ENCODE measurements around the gene BATF3. TPM values are rescaled to one million over a fixed set of nuclear protein-coding genes. Genes with fewer than 3 reads are reported as not detected.
A peak's percentile ranks its signal among the peaks of the same experiment; 100 is the strongest.

BATF3 gene
- total and polyA plus RNA-seq, 9 of the 15 experiments (the other 6 are each of a cell fraction or from before 2014, with no cell fraction given), result 0.40 to 3.8 (median 2.0) TPM

GRCh38 chr1:212683357-212683722, 16.3 kb downstream of the BATF3 start (continued):
- TF ChIP-seq MAX (CRISPR knock-in tag; IDR thresholded peaks at IDR 0.05), result no peak
- peak; percentile 74 for TF ChIP-seq SPI1 (IDR thresholded peaks at IDR 0.05; ENCODE audit: borderline replicate concordance, low read depth, low read length)
- TF ChIP-seq LCOR (CRISPR knock-in tag; IDR thresholded peaks at IDR 0.05), result 0 out of 2 replicates have a peak, but pooled peaks have one; percentile 40
- TF ChIP-seq MXD1 (CRISPR knock-in tag; IDR thresholded peaks at IDR 0.05; ENCODE audit: borderline replicate concordance, poor library complexity, severe bottlenecking), result no peak
- TF ChIP-seq ETV1 (tag; conservative IDR thresholded peaks at IDR 0.05; ENCODE audit: low read depth), result peak; percentile 74
- TF ChIP-seq SMARCC2 (IDR thresholded peaks at IDR 0.05; ENCODE audit: low read depth), result no peak
- TF ChIP-seq, protein P1, sequence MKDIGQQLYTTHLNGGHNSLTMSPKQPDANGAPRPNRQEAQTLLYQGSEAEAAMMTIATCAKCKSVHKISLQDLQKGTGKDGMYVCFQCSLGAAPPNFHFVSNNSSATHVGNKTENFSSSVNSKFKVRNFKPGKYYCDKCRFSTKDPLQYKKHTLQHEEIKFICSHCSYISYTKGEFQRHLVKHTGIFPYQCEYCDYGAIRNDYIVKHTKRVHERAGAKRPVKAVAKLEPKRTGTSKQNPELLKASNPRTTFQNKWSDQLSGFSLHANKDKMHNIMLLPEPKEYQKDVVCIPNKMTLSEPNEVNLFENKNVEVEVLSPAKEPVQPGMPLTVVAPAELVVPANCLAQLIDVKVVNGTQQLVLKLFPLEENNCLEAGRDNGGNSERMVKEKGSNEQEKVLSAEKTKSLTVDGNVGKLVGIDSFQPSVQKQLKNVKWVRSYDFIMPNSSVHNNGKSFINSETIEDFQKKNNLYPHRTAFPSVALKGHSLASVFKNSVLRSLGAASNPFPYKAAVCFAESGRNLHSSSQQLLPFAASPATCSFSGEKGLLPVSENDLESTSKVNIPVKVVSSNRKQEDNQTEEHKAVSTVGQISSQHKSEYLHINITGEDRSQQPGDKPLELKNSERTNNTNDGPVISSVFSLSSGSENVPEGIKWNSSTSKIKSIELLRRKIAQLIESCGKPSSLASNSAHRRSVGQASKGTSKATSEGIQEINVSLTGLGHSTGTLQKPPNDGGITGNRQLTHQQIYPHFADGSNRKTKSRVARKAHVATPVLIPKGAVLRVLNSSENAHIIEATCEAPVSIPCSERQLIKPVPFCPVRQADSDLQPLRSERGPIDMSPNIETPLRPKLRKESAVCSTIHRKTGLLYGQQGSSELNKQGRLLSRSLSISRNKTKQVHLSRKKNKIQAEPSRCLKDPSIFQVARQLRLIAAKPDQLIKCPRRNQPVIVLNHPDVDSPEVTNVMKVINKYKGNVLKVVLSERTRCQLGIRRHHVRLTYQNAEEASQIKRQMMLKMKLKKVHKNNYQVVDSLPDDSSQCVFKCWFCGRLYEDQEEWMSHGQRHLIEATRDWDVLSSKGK (CRISPR knock-in tag; IDR thresholded peaks at IDR 0.05), result no peak
- TF ChIP-seq BHLHE40 (IDR thresholded peaks at IDR 0.05; ENCODE audit: low read length), result no peak
- TF ChIP-seq, protein P2, sequence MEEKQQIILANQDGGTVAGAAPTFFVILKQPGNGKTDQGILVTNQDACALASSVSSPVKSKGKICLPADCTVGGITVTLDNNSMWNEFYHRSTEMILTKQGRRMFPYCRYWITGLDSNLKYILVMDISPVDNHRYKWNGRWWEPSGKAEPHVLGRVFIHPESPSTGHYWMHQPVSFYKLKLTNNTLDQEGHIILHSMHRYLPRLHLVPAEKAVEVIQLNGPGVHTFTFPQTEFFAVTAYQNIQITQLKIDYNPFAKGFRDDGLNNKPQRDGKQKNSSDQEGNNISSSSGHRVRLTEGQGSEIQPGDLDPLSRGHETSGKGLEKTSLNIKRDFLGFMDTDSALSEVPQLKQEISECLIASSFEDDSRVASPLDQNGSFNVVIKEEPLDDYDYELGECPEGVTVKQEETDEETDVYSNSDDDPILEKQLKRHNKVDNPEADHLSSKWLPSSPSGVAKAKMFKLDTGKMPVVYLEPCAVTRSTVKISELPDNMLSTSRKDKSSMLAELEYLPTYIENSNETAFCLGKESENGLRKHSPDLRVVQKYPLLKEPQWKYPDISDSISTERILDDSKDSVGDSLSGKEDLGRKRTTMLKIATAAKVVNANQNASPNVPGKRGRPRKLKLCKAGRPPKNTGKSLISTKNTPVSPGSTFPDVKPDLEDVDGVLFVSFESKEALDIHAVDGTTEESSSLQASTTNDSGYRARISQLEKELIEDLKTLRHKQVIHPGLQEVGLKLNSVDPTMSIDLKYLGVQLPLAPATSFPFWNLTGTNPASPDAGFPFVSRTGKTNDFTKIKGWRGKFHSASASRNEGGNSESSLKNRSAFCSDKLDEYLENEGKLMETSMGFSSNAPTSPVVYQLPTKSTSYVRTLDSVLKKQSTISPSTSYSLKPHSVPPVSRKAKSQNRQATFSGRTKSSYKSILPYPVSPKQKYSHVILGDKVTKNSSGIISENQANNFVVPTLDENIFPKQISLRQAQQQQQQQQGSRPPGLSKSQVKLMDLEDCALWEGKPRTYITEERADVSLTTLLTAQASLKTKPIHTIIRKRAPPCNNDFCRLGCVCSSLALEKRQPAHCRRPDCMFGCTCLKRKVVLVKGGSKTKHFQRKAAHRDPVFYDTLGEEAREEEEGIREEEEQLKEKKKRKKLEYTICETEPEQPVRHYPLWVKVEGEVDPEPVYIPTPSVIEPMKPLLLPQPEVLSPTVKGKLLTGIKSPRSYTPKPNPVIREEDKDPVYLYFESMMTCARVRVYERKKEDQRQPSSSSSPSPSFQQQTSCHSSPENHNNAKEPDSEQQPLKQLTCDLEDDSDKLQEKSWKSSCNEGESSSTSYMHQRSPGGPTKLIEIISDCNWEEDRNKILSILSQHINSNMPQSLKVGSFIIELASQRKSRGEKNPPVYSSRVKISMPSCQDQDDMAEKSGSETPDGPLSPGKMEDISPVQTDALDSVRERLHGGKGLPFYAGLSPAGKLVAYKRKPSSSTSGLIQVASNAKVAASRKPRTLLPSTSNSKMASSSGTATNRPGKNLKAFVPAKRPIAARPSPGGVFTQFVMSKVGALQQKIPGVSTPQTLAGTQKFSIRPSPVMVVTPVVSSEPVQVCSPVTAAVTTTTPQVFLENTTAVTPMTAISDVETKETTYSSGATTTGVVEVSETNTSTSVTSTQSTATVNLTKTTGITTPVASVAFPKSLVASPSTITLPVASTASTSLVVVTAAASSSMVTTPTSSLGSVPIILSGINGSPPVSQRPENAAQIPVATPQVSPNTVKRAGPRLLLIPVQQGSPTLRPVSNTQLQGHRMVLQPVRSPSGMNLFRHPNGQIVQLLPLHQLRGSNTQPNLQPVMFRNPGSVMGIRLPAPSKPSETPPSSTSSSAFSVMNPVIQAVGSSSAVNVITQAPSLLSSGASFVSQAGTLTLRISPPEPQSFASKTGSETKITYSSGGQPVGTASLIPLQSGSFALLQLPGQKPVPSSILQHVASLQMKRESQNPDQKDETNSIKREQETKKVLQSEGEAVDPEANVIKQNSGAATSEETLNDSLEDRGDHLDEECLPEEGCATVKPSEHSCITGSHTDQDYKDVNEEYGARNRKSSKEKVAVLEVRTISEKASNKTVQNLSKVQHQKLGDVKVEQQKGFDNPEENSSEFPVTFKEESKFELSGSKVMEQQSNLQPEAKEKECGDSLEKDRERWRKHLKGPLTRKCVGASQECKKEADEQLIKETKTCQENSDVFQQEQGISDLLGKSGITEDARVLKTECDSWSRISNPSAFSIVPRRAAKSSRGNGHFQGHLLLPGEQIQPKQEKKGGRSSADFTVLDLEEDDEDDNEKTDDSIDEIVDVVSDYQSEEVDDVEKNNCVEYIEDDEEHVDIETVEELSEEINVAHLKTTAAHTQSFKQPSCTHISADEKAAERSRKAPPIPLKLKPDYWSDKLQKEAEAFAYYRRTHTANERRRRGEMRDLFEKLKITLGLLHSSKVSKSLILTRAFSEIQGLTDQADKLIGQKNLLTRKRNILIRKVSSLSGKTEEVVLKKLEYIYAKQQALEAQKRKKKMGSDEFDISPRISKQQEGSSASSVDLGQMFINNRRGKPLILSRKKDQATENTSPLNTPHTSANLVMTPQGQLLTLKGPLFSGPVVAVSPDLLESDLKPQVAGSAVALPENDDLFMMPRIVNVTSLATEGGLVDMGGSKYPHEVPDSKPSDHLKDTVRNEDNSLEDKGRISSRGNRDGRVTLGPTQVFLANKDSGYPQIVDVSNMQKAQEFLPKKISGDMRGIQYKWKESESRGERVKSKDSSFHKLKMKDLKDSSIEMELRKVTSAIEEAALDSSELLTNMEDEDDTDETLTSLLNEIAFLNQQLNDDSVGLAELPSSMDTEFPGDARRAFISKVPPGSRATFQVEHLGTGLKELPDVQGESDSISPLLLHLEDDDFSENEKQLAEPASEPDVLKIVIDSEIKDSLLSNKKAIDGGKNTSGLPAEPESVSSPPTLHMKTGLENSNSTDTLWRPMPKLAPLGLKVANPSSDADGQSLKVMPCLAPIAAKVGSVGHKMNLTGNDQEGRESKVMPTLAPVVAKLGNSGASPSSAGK (IDR thresholded peaks at IDR 0.05), result 0 out of 2 replicates have a peak, but pooled peaks have one; percentile 30
